Kidney (tissue), 14 donors: Measurements from ENCODE around the gene ERAL1. TPM values are rescaled to one million over a fixed set of nuclear protein-coding genes. Genes with fewer than 3 reads are reported as not detected.
"Not testable (repeated sequence)": the region's sequence is repeated elsewhere in the genome, so short reads cannot be mapped to it uniquely, and the experiment has no call there.

Experiments
- DNase-seq, 5 donors: peaks; one replicate each; pipeline ENCODE4 v3.0.0-alpha.2; 2013 to 2020
- FAIRE-seq: peaks from 2 replicates; lab custom pipeline; 2012; peaks lifted over from hg19 to GRCh38; lab: Jason Lieb, UNC
- H3K27ac ChIP-seq, 2 donors: one replicate each; pipeline ENCODE4 v1.7.0; 2013; ENCODE audit warnings: low read depth in 2 of 2, low read length in 2 of 2, inconsistent platforms in 1 of 2
- H3K27me3 ChIP-seq: one replicate; pipeline ENCODE4 v1.7.1; 2013; ENCODE audit warnings: low read length, inconsistent platforms; ENCODE audit not compliant: control insufficient read depth, insufficient read depth
- H3K36me3 ChIP-seq, 3 donors: one replicate each; pipeline versions ENCODE4 v1.7.0 to v1.7.1; 2013; ENCODE audit warnings: low read length in 3 of 3, control low read depth in 1 of 3, inconsistent platforms in 1 of 3; ENCODE audit not compliant: insufficient read depth in 3 of 3, control insufficient read depth in 2 of 3
- H3K4me1 ChIP-seq, 3 donors: one replicate each; pipeline versions ENCODE4 v1.7.0 to v1.7.1; 2013; ENCODE audit warnings: low read length in 3 of 3, inconsistent platforms in 1 of 3, low read depth in 1 of 3; ENCODE audit not compliant: control insufficient read depth in 2 of 3, insufficient read depth in 2 of 3
- H3K4me3 ChIP-seq, 3 donors: one replicate each; pipeline versions ENCODE4 v1.7.0 to v1.8.1; 2013; ENCODE audit warnings: low read length in 3 of 3, control low read depth in 1 of 3, inconsistent platforms in 1 of 3
- H3K9ac ChIP-seq, 3 donors: one replicate each; pipeline versions ENCODE4 v1.7.0 to v1.7.1; 2013; ENCODE audit warnings: low read length in 3 of 3, control low read depth in 1 of 3, inconsistent platforms in 1 of 3
- H3K9me3 ChIP-seq, 3 donors: one replicate each; pipeline versions ENCODE4 v1.7.0 to v1.7.1; 2013; ENCODE audit warnings: low read length in 3 of 3, control low read depth in 1 of 3, inconsistent platforms in 1 of 3; ENCODE audit not compliant: control insufficient read depth in 2 of 3, insufficient read depth in 1 of 3
- CTCF ChIP-seq: IDR thresholded peaks from 3 replicates; pipeline ENCODE4 v1.5.1; 2012; ENCODE audit warnings: mild to moderate bottlenecking, moderate library complexity, borderline replicate concordance; ENCODE audit not compliant: insufficient read depth; ENCODE audit errors: extremely low read depth
- intact Hi-C: fragments of 100-400 bp; cut with DNase I; formaldehyde crosslinking; loops from one replicate; pipeline ENCODE4 v1.11.1; 2022
- polyA plus RNA-seq: library from polyadenylated mRNA; stranded (reverse); fragments of 350-450 nt; fragmentation: Illumina TruSeq; extraction: RNeasy Lipid Tissue Mini Kit (QIAGEN cat#74804); gene quantifications from one replicate; pipeline ENCODE4 v1.2.3, GENCODE V29; 2014; ENCODE audit warnings: low read depth, low replicate concordance; ENCODE audit not compliant: insufficient read depth
- total RNA-seq: library from RNA; stranded (reverse); fragmentation: NEBNext Ultra II Directional; extraction: Animal tissue kit (Norgen Biotek cat#: 25700); gene quantifications from one replicate; pipeline ENCODE4 v1.2.1, GENCODE V29; 2021
- donor health status: control.
- donor health status: control.
- donor health status: control.
- donor health status: control.
- donor health status: control.
- donor health status: DM: yes; HTN: yes; CAD: no.
- donor health status: Normal renal cell carcinoma (clear cell type).

Gene ERAL1
- total and polyA plus RNA-seq, 2 donors from 2014 or later, result 29.5 to 71.6 TPM

- Histone ChIP-seq H3K4me1 (peaks cover 0 to 23% (median 19%) of the 10 kb centered on the region in 3 donors), H3K27me3 (no peaks in the 10 kb centered on the region), H3K9me3 (no peaks in the 10 kb centered on the region), H3K27ac (no peak overlapping the region), H3K36me3 (peaks cover 0 to 8% (median 0%) of the 10 kb centered on the region in 3 donors), H3K4me3 (no peak overlapping the region), H3K9ac (no peak overlapping the region)
- TF ChIP-seq CTCF, result no peak
- intact Hi-C loops, result no loop called here
- DNase-seq, result no peak
- FAIRE-seq, result no peak
These were observed 35.2 kb downstream of the ERAL1 start for GRCh38 chr17:28889996-28890395.

GRCh38 chr17:28891201-28891600, 36.4 kb downstream of the ERAL1 start:
- peak overlapping the region in 1 of 2 donors; percentile 71 for H3K27ac ChIP-seq
- peak in 2 of 5 donors; percentile 37 to 40 for DNase-seq
- intact Hi-C loops, result no loop called here
- no peaks in the 10 kb centered on the region for H3K36me3 ChIP-seq
- H3K4me3 ChIP-seq, result no peak overlapping the region
- no peak for TF ChIP-seq CTCF
- H3K4me1 ChIP-seq, result peaks cover 0 to 28% (median 24%) of the 10 kb centered on the region in 3 donors
- H3K27me3 ChIP-seq, result no peaks in the 10 kb centered on the region
- H3K9me3 ChIP-seq, result no peaks in the 10 kb centered on the region
- H3K9ac ChIP-seq, result no peak overlapping the region
- FAIRE-seq, result no peak

GRCh38 chr17:28892024-28892423, 37.2 kb downstream of the ERAL1 start:
- Histone ChIP-seq H3K27ac (peak overlapping the region; percentile 61 to 71), H3K9ac (no peak overlapping the region), H3K4me3 (no peak overlapping the region), H3K27me3 (no peaks in the 10 kb centered on the region), H3K9me3 (no peaks in the 10 kb centered on the region), H3K4me1 (peaks cover 0 to 30% (median 25%) of the 10 kb centered on the region in 3 donors), H3K36me3 (no peaks in the 10 kb centered on the region)
- FAIRE-seq (no peak), DNase-seq (no peak)
- TF ChIP-seq CTCF, result no peak
- intact Hi-C loops, result no loop called here

GRCh38 chr17:28893248-28894183, 38.7 kb downstream of the ERAL1 start:
- FAIRE-seq, intact Hi-C loops, H3K36me3 ChIP-seq, H3K27me3 ChIP-seq, H3K9me3 ChIP-seq: not testable (repeated sequence)
- peak overlapping the region in 2 of 3 donors; percentile 17 to 32 for H3K4me3 ChIP-seq
- DNase-seq, result peak in 1 of 5 donors; percentile 37
- H3K27ac ChIP-seq, result peak overlapping the region; percentile 77 to 82
- peak overlapping the region in 2 of 3 donors; percentile 31 to 58 for H3K9ac ChIP-seq
- peaks cover 0 to 36% (median 31%) of the 10 kb centered on the region in 3 donors for H3K4me1 ChIP-seq
